Esophagus squamous epithelium (tissue), 4 donors: Measurements from ENCODE around the gene SPOCK1.

ENCODE experiments used
- POLR2A ChIP-seq, 4 donors: fragments of 450-650 bp; IDR thresholded peaks; one replicate each; pipeline ENCODE4 v1.6.1; 2017; ENCODE audit warnings: antibody characterized with exemption in 4 of 4, mild to moderate bottlenecking in 4 of 4, moderate library complexity in 3 of 4
- TF ChIP-seq, protein P1 (sequence below), 6 experiments: fragments of 450-650 bp in 4 of 6; fragments of 200-600 bp in 2 of 6; sonication (generic) in 2 of 6; IDR thresholded peaks; one replicate each; pipeline ENCODE4 v1.5.1; 2016 to 2019; ENCODE audit warnings: antibody characterized with exemption in 6 of 6, mild to moderate bottlenecking in 4 of 6, moderate library complexity in 4 of 6

DNA sequence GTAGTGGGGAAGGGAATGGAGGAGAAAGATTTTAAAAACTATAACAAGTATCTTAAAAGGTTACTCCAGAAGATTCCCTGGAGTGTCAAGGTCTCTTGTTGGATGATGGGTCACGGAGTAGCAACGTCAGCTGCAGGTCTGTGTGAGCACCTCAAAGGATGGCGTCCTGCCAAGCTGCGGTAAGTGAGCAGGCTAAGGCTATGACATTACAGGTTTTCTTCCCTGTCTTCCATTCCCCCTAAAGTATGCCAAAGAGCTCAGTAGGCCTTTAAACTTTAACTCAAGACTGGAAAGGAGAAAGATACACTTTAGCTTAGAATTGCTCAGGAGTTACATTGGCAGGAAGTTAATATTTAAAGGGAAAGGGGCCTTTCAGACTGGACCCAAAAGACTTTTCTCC is 17.5 kb downstream of the SPOCK1 start:
- TF ChIP-seq, protein P1, sequence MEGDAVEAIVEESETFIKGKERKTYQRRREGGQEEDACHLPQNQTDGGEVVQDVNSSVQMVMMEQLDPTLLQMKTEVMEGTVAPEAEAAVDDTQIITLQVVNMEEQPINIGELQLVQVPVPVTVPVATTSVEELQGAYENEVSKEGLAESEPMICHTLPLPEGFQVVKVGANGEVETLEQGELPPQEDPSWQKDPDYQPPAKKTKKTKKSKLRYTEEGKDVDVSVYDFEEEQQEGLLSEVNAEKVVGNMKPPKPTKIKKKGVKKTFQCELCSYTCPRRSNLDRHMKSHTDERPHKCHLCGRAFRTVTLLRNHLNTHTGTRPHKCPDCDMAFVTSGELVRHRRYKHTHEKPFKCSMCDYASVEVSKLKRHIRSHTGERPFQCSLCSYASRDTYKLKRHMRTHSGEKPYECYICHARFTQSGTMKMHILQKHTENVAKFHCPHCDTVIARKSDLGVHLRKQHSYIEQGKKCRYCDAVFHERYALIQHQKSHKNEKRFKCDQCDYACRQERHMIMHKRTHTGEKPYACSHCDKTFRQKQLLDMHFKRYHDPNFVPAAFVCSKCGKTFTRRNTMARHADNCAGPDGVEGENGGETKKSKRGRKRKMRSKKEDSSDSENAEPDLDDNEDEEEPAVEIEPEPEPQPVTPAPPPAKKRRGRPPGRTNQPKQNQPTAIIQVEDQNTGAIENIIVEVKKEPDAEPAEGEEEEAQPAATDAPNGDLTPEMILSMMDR (IDR thresholded peaks at IDR 0.05) = no peak
- TF ChIP-seq POLR2A (IDR thresholded peaks at IDR 0.05) = no peak
